IPS DF 4.7 (cell line): Measurements from ENCODE around the gene KCNB1.
A peak's percentile ranks its signal among the peaks of the same experiment; 100 is the strongest.
"Not testable (repeated sequence)": the region's sequence is repeated elsewhere in the genome, so short reads cannot be mapped to it uniquely, and the experiment has no call there.

Experiments used
- DNase-seq: peaks from one replicate; pipeline ENCODE4 v3.0.0-alpha.2; 2013; ENCODE audit warnings: low spot score; ENCODE audit errors: extremely low read depth

Gene KCNB1

DNA sequence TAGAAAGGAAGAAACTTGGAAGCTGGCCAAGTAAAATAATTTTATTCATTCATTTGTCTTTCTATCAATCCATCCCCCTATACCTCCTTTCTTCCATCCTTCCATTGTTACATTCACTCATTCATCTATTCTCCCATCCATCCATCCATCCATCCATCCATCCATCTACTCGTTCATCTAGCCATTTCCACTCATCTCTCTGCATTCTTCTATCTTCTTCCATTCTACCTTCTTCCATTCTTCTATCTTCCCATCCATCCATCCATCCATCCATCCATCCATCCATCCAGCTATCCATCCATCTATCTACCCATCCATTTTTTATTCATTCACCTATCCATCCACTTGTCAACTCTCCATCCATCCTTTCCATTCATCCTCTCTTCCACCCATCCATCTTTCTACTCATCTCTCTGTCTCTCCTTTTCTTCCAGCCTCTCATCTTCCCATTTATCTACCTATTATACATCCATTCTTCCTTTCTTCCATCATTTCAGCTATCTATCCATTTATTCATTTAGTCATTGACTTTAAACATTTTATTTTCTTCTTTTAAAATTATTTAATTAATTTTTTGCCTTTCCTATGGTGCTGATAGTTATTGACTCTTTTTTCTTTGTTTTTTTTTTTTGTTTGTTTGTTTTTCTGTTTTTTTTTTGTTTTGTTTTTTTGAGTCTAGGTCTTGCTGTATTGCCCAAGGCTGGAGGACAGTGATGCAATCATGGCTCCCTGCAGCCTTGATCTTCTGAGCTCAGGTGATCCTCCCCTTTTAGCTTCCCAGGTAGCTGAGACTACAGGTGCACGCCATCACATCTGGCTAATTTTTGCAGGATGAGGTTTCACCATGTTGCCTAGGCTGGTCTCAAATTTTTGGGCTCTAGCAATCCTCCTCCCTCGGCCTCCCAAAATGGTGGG is 151.5 kb downstream of the KCNB1 start:
- DNase-seq = no peak

DNA sequence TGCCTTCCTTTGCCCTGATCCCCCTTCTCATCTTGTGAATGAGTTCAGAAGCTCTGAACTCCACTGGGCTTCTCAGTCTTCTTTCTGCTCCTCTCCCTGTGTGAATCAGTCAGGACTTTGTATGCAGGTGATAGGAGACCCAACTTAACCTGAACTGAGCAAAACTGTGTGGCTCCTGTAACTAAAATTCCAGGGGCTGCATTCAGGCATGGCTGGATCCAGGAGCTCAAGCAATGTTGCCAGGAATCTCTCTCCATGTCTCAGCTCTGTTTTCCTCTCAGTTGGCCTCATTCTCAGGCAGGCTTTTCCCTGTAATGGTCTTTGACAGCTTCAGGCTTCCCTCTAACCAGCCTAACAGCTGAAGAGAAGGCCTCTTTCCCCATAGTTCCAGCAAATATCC is 153.7 kb downstream of the KCNB1 start:
- no peak for DNase-seq

DNA sequence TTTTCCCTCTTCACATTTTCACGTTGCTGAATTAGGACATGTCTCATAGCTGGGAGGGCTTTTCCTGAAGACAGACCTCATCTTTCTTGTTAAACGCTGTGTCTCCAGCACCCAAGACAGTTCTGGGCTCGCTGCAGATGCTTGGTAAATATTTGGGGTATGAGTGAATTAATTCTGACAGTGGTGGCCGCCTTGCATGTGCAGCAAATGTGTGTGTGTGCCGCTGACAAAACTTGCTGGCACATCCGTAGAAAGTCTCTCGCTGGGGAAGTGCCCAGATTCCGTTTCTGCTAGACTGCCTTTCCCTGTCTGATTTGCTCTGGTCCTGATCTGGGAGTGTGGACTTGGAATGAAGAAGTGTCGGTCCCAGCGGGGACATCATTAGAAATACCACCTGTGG is 156.4 kb downstream of the KCNB1 start:
- DNase-seq = no peak

GRCh38 chr20:49324306-49324705 is 158.2 kb downstream of the KCNB1 start:
- no peak for DNase-seq

- DNase-seq = no peak
Observed at GRCh38 chr20:49323622-49324238, 158.7 kb downstream of the KCNB1 start.

GRCh38 chr20:49320460-49320859 is 162.0 kb downstream of the KCNB1 start:
- peak; percentile 44 for DNase-seq

GRCh38 chr20:49319208-49319809 is 163.2 kb downstream of the KCNB1 start:
- no peak for DNase-seq

GRCh38 chr20:49318430-49319207 is 163.8 kb downstream of the KCNB1 start:
- no peak for DNase-seq

- DNase-seq = no peak
Observed at GRCh38 chr20:49318091-49318429, 164.4 kb downstream of the KCNB1 start.

DNA sequence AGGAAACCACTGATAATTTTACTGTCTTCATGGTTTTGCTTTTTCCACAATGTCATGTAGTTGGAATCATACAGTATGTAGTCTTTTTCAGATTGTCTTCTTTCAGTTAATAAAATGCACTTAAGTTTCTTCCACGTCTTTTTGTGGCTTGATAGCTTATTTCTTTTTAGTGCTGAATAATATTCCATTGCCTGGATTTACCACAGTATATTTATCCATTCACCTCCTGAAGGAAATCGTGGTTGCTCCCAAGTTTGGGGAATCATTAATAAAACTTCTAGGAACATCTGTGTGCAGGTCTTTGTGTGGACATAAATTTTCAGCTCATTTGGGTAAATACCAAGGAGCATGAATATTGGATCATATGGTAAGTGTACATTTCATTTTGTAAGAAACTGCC is 165.8 kb downstream of the KCNB1 start:
- no peak for DNase-seq

DNA sequence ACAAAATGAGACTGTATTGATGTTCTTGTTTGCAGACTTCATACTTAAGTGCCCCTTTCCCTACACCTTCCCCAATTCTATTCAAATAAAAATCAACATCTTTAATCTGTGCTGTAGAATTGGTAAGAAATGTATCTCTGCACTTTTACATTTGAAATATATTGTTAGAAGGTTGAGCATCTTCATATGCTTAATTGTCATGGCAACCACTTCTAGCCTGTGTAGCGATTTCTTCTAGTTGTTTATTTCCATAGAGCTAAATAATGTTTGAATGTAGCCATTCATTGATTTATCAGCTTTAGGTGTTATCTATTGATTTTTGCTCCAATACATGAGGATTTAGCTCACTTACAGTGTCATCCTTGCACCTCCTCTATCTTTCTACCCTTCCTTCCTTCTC is 166.9 kb downstream of the KCNB1 start:
- DNase-seq = no peak

- not testable (repeated sequence) for DNase-seq
Observed at GRCh38 chr20:49314052-49314451, 168.4 kb downstream of the KCNB1 start.
